HEK293 (cell line): ENCODE results near the gene FEM1A.

Experiments used
- CTCF ChIA-PET: fragments of 350-600 bp; formaldehyde crosslinking; extraction: SDS; loops from one replicate; lab custom pipeline; 2021; ENCODE audit warnings: antibody characterized with exemption; lab: Yijun Ruan, JAX
- POLR2A ChIA-PET: fragments of 300-600 bp; formaldehyde crosslinking; extraction: SDS; loops from one replicate; lab custom pipeline; 2020; ENCODE audit warnings: antibody characterized with exemption, inconsistent platforms; lab: Yijun Ruan, JAX
- H3K27ac ChIP-seq: fragments of 200-500 bp; sonication (Bioruptor generic); 2 replicates; pipeline ENCODE4 v1.5.1; 2014; ENCODE audit warnings: low read depth, low read length, control low read depth, inconsistent platforms; ENCODE audit errors: extremely low read depth
- H3K36me3 ChIP-seq, 2 experiments: fragments of 200-500 bp in 1 of 2; sonication (Bioruptor generic) in 1 of 2; 1 replicate in 1 of 2; 2 replicates in 1 of 2; pipeline ENCODE4 v1.5.1; 2014 to 2017; ENCODE audit warnings: inconsistent platforms in 2 of 2, low read length in 2 of 2; ENCODE audit not compliant: control insufficient read depth in 2 of 2, insufficient read depth in 1 of 2
- H3K4me1 ChIP-seq: fragments of 200-500 bp; sonication (Bioruptor generic); 2 replicates; pipeline ENCODE4 v1.5.1; 2014; ENCODE audit warnings: mild to moderate bottlenecking, low read length, inconsistent platforms; ENCODE audit not compliant: control insufficient read depth, insufficient read depth
- H3K4me3 ChIP-seq: 2 replicates; pipeline ENCODE4 v1.5.1; 2011; ENCODE audit warnings: low read depth, mild to moderate bottlenecking, control low read depth, low read length, moderate library complexity
- H3K9me3 ChIP-seq: fragments of 200-500 bp; sonication (Bioruptor generic); 2 replicates; pipeline ENCODE4 v1.5.1; 2014; ENCODE audit warnings: low read depth, low read length, inconsistent platforms; ENCODE audit not compliant: control insufficient read depth, insufficient read depth
- EGR2 ChIP-seq: fragments of 450-650 bp; formaldehyde crosslinking; IDR thresholded peaks from 2 replicates; pipeline ENCODE4 v1.5.1; 2016; ENCODE audit warnings: low read depth, missing biosample characterization, missing genetic modification characterization
- HOXC10 ChIP-seq: sonication (generic); formaldehyde crosslinking; IDR thresholded peaks from 2 replicates; pipeline ENCODE4 v1.8.1; 2023; ENCODE audit warnings: mild to moderate bottlenecking, missing genetic modification reagents
- HOXD13 ChIP-seq: sonication (generic); formaldehyde crosslinking; IDR thresholded peaks from 2 replicates; pipeline ENCODE4 v1.8.0; 2022; ENCODE audit warnings: missing genetic modification reagents, borderline replicate concordance
- KLF9 ChIP-seq: fragments of 450-650 bp; formaldehyde crosslinking; IDR thresholded peaks from 2 replicates; pipeline ENCODE4 v1.5.1; 2016; ENCODE audit warnings: missing biosample characterization, missing genetic modification characterization, low read depth
- OSR2 ChIP-seq: fragments of 450-650 bp; formaldehyde crosslinking; IDR thresholded peaks from 2 replicates; pipeline ENCODE4 v1.5.1; 2016; ENCODE audit warnings: missing biosample characterization, missing genetic modification characterization
- SCRT1 ChIP-seq: fragments of 450-650 bp; formaldehyde crosslinking; IDR thresholded peaks from 2 replicates; pipeline ENCODE4 v1.5.1; 2016; ENCODE audit warnings: missing biosample characterization, missing genetic modification characterization, borderline replicate concordance
- ZBTB7A ChIP-seq: fragments of 450-650 bp; formaldehyde crosslinking; IDR thresholded peaks from 2 replicates; pipeline ENCODE4 v1.5.1; 2016; ENCODE audit warnings: low read depth, missing biosample characterization, missing genetic modification characterization
- ZFHX2 ChIP-seq: fragments of 450-650 bp; formaldehyde crosslinking; conservative IDR thresholded peaks from 2 replicates; pipeline ENCODE4 v1.5.1; 2016; ENCODE audit warnings: missing biosample characterization, missing genetic modification characterization
- ZNF132 ChIP-seq: fragments of 450-650 bp; formaldehyde crosslinking; IDR thresholded peaks from 2 replicates; pipeline ENCODE4 v1.5.1; 2017; ENCODE audit warnings: missing biosample characterization, missing genetic modification characterization, borderline replicate concordance
- ZNF174 ChIP-seq: fragments of 450-650 bp; formaldehyde crosslinking; IDR thresholded peaks from 2 replicates; pipeline ENCODE4 v1.5.0; 2017; ENCODE audit warnings: missing biosample characterization, mild to moderate bottlenecking, missing genetic modification characterization
- ZNF175 ChIP-seq: fragments of 450-650 bp; formaldehyde crosslinking; IDR thresholded peaks from 2 replicates; pipeline ENCODE4 v1.5.1; 2016; ENCODE audit warnings: missing biosample characterization, missing genetic modification characterization
- ZNF184 ChIP-seq: fragments of 450-650 bp; IDR thresholded peaks from 2 replicates; pipeline ENCODE4 v1.5.1; 2018; ENCODE audit warnings: missing biosample characterization, mild to moderate bottlenecking, missing genetic modification characterization
- ZNF623 ChIP-seq: fragments of 450-650 bp; formaldehyde crosslinking; IDR thresholded peaks from 2 replicates; pipeline ENCODE4 v1.5.1; 2016; ENCODE audit warnings: missing biosample characterization, missing genetic modification characterization
- ZNF654 ChIP-seq: fragments of 450-650 bp; formaldehyde crosslinking; IDR thresholded peaks from 2 replicates; pipeline ENCODE4 v1.5.1; 2016; ENCODE audit warnings: low read depth, missing biosample characterization, missing genetic modification characterization
- ZNF658 ChIP-seq: fragments of 450-650 bp; formaldehyde crosslinking; IDR thresholded peaks from 2 replicates; pipeline ENCODE4; 2016; ENCODE audit warnings: missing biosample characterization, missing genetic modification characterization
- ZNF664 ChIP-seq: fragments of 450-650 bp; formaldehyde crosslinking; IDR thresholded peaks from 2 replicates; pipeline ENCODE4 v1.5.1; 2016; ENCODE audit warnings: missing biosample characterization, missing genetic modification characterization
- ZNF777 ChIP-seq: fragments of 450-650 bp; formaldehyde crosslinking; IDR thresholded peaks from 2 replicates; pipeline ENCODE4 v1.5.1; 2017; ENCODE audit warnings: missing biosample characterization, missing genetic modification characterization, borderline replicate concordance
- ZSCAN23 ChIP-seq: fragments of 450-650 bp; formaldehyde crosslinking; IDR thresholded peaks from 2 replicates; pipeline ENCODE4 v1.5.1; 2016; ENCODE audit warnings: missing biosample characterization, missing genetic modification characterization
- ZXDB ChIP-seq: fragments of 450-650 bp; formaldehyde crosslinking; IDR thresholded peaks from 2 replicates; pipeline ENCODE4 v1.5.1; 2016; ENCODE audit warnings: missing biosample characterization, missing genetic modification characterization
- TF ChIP-seq, protein P1 (sequence below): fragments of 450-650 bp; formaldehyde crosslinking; IDR thresholded peaks from 2 replicates; pipeline ENCODE4 v1.5.1; 2016; ENCODE audit warnings: missing biosample characterization, missing genetic modification characterization
- TF ChIP-seq, protein P2 (sequence below): fragments of 450-650 bp; formaldehyde crosslinking; IDR thresholded peaks from 2 replicates; pipeline ENCODE4 v1.5.1; 2016; ENCODE audit warnings: missing biosample characterization, missing genetic modification characterization

Gene FEM1A

DNA sequence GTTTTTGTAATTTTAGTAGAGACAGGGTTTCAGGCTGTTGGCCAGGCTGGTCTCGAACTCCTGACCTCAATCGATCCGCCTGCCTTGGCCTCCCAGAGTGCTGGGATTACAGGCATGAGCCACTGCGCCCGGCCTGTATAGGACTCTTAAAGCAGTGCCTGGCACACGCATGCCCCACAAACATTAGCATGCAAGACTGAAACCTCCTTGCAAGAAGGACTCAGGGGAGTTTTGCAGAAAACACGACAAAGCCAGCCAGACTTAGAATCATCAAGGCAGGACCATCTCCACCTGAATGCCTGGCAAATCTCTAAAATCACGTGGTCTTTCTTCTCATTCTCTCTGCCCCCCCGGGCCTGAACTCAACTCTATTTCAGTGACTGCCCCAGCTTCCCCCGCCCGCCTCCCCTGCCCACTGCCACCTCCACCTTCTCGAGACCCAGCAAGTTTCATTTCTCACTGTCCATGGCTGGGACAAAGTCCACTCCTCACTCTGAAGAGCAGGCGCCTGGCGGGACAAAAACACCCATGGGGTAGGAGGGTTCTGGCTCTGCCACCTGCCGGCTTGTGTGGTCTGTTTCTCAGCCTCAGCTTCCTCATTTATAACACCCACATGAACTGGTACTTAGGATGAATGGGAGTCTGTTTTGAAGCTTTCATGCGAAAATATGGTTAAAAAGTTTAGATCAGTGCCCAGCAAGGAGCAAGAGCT, 37.6 kb downstream of the FEM1A start:
- H3K9me3 ChIP-seq: no peaks in the 10 kb centered on the region
- CTCF ChIA-PET: interaction anchor here (1.0 to 1.2 kb wide), 2 partner anchors 19 to 38 kb away, joined by 3 to 4 read pairs; no protein-coding TSS in a partner anchor
- TF ChIP-seq OSR2 (tag by site-specific recombination) (no peak), ZXDB (no peak), HOXD13 (CRISPR knock-in tag) (no peak), ZNF654 (tag by site-specific recombination) (no peak), ZNF174 (tag by site-specific recombination) (no peak), ZFHX2 (tag by site-specific recombination) (peak; percentile 84), HOXC10 (CRISPR knock-in tag) (no peak), SCRT1 (tag by site-specific recombination) (no peak), EGR2 (peak; percentile 81), ZNF658 (tag by site-specific recombination) (no peak), ZSCAN23 (tag by site-specific recombination) (no peak), ZNF184 (tag by site-specific recombination) (no peak)
- POLR2A ChIA-PET: interaction anchor here (0.7 kb wide), 1 partner anchor 7 kb away, joined by 3 read pairs; no protein-coding TSS in a partner anchor
- no peak overlapping the region for H3K4me3 ChIP-seq
- no peak overlapping the region for H3K27ac ChIP-seq
- no peaks in the 10 kb centered on the region for H3K36me3 ChIP-seq
- H3K4me1 ChIP-seq: no peaks in the 10 kb centered on the region

DNA sequence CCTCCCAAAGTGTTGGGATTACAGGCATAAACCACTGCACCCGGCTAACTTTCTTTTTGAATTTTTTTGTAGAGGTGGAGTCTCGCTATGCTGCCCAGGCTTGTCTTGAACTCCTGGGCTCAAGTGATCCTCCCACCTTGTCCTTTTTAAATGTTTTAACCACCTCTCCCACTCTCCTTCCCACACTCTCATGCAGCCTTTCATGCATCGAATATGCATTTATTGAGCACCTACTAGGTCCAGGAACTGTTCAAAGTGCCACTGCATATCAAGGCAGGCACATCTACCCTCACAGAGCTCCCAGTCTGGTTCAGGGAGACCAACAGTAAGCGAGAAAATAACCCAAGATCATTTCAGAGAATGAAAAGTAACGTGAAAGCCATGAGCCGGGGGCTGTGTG, 38.8 kb downstream of the FEM1A start:
- Histone ChIP-seq H3K27ac (no peak overlapping the region), H3K4me1 (no peaks in the 10 kb centered on the region), H3K4me3 (no peak overlapping the region), H3K9me3 (no peaks in the 10 kb centered on the region), H3K36me3 (no peaks in the 10 kb centered on the region)
- TF ChIP-seq EGR2: peak; percentile 57; the same call in 1 of the 2 replicates
- TF ChIP-seq KLF9 (tag by site-specific recombination): no peak
- no peak for TF ChIP-seq HOXC10 (CRISPR knock-in tag)
- TF ChIP-seq OSR2 (tag by site-specific recombination): no peak
- peak; percentile 97 for TF ChIP-seq ZNF664 (tag by site-specific recombination)
- TF ChIP-seq ZNF777: no peak
- peak; percentile 66 for TF ChIP-seq ZFHX2 (tag by site-specific recombination)
- ChIA-PET POLR2A (no interaction called here), CTCF (interaction anchor here (0.6 to 0.7 kb wide), 2 partner anchors 81 to 93 kb away, joined by 3 read pairs; no protein-coding TSS in a partner anchor)

DNA sequence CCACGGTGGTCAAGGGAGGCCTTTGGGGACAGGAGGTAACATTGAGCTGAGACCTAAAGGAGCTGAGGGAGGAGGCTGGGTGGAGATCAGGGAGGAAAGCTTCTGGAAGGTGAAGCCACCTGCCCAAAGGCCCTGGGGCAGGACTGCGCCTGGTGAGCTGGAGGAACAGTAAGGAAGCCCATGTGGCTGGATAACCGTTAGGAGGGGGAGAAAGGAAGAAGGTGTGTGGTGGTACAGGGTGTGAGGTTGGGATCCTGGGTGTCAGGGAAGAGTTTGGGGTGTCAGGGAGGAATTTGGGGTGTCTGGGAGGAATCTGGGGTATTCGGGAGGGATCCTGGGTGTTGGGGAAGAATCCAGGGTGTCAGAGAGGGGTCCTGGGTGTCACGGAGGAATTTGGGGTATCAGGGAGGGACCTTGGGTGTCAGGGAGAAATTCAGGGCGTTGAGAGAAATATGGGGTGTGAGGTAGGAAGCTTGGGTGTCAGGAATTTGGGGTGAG, 39.3 kb downstream of the FEM1A start:
- ChIA-PET CTCF (interaction anchor here (0.6 to 1.0 kb wide), 3 partner anchors 21 to 94 kb away, joined by 3 read pairs; no protein-coding TSS in a partner anchor), POLR2A (no interaction called here)
- no peak for TF ChIP-seq ZNF132 (tag by site-specific recombination)
- TF ChIP-seq, protein P1, sequence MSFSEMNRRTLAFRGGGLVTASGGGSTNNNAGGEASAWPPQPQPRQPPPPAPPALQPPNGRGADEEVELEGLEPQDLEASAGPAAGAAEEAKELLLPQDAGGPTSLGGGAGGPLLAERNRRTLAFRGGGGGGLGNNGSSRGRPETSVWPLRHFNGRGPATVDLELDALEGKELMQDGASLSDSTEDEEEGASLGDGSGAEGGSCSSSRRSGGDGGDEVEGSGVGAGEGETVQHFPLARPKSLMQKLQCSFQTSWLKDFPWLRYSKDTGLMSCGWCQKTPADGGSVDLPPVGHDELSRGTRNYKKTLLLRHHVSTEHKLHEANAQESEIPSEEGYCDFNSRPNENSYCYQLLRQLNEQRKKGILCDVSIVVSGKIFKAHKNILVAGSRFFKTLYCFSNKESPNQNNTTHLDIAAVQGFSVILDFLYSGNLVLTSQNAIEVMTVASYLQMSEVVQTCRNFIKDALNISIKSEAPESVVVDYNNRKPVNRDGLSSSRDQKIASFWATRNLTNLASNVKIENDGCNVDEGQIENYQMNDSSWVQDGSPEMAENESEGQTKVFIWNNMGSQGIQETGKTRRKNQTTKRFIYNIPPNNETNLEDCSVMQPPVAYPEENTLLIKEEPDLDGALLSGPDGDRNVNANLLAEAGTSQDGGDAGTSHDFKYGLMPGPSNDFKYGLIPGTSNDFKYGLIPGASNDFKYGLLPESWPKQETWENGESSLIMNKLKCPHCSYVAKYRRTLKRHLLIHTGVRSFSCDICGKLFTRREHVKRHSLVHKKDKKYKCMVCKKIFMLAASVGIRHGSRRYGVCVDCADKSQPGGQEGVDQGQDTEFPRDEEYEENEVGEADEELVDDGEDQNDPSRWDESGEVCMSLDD (tag by site-specific recombination): peak; percentile 96
- TF ChIP-seq ZNF623 (tag by site-specific recombination): peak; percentile 95
- TF ChIP-seq ZNF175 (tag by site-specific recombination): no peak
- TF ChIP-seq ZBTB7A (tag by site-specific recombination): peak; percentile 11; the same call in 1 of the 2 replicates
- TF ChIP-seq, protein P2, sequence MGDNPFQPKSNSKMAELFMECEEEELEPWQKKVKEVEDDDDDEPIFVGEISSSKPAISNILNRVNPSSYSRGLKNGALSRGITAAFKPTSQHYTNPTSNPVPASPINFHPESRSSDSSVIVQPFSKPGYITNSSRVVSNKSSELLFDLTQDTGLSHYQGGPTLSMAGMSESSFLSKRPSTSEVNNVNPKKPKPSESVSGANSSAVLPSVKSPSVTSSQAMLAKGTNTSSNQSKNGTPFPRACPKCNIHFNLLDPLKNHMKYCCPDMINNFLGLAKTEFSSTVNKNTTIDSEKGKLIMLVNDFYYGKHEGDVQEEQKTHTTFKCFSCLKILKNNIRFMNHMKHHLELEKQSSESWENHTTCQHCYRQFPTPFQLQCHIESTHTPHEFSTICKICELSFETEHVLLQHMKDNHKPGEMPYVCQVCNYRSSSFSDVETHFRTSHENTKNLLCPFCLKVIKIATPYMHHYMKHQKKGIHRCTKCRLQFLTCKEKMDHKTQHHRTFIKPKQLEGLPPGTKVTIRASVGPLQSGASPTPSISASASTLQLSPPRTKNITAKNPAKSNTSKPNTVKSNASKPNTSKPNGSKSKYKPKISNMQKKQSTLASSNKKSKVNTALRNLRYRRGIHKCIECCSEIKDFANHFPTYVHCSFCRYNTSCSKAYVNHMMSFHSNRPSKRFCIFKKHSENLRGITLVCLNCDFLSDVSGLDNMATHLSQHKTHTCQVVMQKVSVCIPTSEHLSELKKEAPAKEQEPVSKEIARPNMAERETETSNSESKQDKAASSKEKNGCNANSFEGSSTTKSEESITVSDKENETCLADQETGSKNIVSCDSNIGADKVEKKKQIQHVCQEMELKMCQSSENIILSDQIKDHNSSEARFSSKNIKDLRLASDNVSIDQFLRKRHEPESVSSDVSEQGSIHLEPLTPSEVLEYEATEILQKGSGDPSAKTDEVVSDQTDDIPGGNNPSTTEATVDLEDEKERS: 0 out of 2 replicates have a peak, but pooled peaks have one; percentile 17
- Histone ChIP-seq H3K4me3 (peak overlapping the region; percentile 70), H3K27ac (no peak overlapping the region), H3K4me1 (no peaks in the 10 kb centered on the region), H3K36me3 (no peaks in the 10 kb centered on the region), H3K9me3 (no peaks in the 10 kb centered on the region)
